Activated CD8-positive, alpha-beta memory T cell treated with anti-CD3 and anti-CD28 coated beads for 1 hour (primary cell): ENCODE results near the gene PDE4D.

Source experiments
- DNase-seq, 2 donors: peaks; one replicate each; pipeline ENCODE4 v3.0.0-alpha.2; 2020; ENCODE audit warnings: low read depth in 1 of 2; ENCODE audit errors: extremely low read depth in 1 of 2

The PDE4D gene

DNA sequence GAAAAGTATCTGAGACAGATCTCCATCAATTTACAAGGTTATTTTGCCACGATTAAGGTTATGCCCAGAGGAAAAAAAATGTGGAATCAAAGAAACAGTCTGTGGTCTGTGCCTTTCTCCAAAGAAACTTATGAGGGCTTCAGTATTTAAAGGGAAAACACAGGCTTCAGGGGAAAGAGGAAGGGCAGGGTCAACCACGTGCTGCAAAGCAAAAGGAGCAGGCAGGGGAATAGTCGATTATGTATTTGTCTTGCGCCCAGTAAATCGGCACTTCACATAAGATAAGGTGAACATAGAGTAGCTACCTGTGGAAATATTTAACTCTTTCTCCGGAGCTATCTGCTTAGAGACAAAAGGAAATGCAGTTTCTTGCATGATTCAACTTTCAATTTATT is 967.0 kb downstream of the PDE4D start:
- DNase-seq, result no peak

DNA sequence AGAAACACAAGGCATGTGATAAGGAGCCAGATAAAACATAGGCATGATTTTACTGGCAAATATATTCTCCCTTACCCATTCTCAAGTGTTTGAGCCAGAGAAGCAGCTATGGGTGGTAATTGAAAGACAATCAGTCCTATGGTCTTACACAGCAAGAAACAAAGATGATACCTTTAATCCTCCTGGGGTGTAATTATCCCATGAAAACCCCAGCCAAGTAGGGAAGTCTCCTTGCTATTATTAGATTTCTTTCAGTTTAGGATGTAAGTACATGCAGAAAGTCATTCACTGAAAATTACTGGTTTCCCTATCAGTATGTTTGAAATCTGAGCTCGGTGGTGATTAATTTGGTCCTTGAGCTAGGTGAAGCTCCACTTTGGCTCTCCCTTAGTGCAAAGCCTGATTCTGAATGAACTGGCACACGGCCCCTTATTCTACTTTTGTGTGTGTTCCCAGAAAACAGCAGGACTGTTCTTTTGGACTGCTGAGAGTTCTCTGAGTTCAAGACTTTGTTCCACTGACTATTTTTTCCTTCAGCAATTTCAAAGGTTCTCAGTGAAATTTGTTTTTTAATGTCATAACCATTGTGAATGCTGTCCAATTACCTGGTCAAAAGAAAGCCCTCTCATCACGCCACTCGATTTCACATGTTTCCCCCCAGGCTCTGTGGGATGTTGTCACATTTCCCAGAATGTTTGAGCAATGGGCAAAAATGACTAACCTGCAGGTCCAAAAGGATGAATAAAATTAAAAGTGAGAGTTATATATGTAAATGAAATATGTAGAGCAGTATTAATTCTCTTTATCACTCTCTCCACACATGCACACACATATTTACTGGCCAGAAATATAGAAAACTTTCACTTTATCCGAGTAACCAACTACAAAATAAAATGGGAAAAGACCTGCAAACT is 967.6 kb downstream of the PDE4D start:
- no peak for DNase-seq

DNA sequence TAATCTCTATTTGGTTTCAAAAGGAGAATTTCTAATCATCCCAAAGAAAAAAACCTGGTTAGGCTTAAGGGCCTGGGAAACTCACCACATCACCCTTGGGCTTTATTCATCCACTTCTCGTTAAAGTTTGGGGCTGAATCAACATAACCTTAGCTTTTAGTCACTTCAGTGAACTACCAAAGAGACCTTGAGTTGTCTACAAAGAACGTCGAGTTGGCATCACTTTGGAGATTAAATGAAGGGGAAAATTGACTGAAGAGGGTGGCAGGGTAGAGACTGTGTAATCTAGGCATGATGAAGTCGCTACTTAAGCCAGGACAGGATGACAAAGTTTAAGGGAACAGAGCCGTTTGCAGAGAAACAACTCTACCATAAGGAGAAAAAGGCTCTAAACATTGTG is 969.2 kb downstream of the PDE4D start:
- no peak for DNase-seq

DNA sequence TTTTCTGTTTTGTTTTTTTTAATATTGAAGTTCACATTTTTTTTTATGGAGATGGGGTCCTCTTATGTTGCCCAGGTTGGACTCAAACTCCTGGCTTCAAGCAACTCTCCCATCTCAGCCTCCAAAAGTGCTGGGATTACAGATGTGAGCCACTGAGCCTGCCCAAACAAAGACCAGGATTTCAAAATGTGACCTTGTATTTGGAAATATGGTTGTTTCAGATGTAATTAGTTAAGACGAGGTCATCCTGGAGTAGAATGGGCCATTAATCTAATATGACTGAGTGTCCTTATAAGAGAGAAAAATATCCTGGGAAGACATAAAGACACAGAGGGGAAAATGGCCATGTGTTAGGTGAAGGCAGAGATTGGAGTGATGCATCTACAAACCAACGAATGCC is 970.2 kb downstream of the PDE4D start:
- DNase-seq, result no peak

DNA sequence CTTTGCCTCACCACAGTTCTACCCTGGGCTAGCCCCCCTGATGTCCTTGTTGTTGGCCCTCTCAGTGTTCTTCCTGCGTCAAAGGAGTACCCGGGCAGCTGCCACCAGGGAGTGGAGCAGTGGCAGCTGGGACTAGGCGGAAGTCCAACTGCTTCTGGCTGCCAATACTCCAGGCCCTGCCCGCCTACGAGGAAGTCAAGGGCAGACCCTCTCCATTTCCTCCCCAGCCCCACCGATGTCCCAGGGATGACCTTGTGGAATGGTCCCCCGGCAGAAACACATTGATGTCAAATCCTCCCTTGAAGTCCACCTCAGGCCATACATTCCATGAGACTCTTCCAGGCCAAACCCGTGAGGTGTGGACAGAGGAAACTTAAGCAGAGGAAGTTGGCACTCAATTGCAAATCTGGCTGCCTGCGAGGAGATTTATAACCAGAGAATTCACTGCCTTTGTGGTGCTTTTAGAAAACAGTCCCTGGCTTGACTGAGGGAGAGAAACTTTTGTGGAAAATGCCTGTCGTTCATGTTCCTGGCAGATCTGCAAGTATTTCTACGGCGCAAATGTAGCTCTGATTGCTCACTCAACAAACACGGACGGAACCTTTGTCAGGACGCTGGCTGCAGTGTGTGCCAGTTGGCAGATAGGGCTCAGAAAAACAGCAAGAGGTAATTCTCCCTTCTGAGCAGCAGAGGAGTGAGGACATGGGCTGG is 970.9 kb downstream of the PDE4D start:
- DNase-seq, result no peak

DNA sequence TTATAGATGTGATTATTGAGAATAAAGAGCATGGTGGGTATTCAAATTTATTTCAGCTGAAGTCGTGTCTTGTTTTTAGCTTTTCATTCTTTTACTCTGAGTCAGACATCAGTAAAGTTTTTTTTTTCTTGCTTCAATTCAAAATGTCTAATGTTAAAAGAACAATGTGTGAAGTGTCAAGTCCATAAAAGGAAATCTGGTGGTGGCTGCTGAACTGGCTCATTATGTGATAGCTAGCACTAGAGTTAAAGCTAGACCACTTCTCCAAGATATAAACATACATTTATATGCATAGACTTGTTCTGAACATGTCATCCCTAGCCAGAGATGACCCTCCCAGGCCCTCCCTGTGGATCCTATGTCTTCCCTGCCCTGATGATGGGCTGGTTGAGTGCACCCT is 972.4 kb downstream of the PDE4D start:
- no peak for DNase-seq

DNA sequence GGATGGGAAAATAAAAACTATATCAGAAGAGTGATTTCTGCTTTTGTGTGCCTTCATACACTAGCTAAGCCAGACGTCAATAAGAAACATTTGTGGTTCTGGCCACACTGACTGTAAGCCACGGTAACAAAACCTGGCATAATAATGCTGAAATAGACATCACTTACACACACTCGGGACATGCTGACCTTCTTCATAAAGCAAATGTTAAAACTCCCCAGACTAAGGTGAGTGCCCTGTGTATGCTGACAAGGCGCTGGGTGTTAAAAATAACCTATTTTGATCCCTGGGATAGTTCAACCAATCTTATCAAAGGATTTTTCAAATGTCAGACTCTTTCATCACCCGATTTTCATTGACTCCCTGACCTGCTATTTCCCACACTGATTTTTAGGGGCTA is 973.7 kb downstream of the PDE4D start:
- DNase-seq, result no peak
